Activated CD8-positive, alpha-beta memory T cell treated with anti-CD3 and anti-CD28 coated beads for 36 hours (primary cell): ENCODE data around the gene CDC42BPG. TPM values are rescaled to one million over a fixed set of nuclear protein-coding genes. Genes with fewer than 3 reads are reported as not detected.

ENCODE experiments used
- CTCF ChIA-PET: fragments of 350-600 bp; sonication (Branson Sonifier 250); formaldehyde crosslinking; loops from one replicate; lab custom pipeline; 2021; ENCODE audit warnings: antibody characterized with exemption; lab: Charles Lee
- POLR2A ChIA-PET: fragments of 350-600 bp; sonication (Branson Sonifier 250); formaldehyde crosslinking; loops from one replicate; lab custom pipeline; 2021; ENCODE audit warnings: antibody characterized with exemption; lab: Charles Lee
- total RNA-seq, 2 experiments: library from RNA; stranded (reverse); gene quantifications; one replicate each; pipeline ENCODE4 v1.2.3, GENCODE V29; 2021

CDC42BPG gene
- total RNA-seq, 2 experiments from 2014 or later = 0.11 to 0.50 TPM

DNA sequence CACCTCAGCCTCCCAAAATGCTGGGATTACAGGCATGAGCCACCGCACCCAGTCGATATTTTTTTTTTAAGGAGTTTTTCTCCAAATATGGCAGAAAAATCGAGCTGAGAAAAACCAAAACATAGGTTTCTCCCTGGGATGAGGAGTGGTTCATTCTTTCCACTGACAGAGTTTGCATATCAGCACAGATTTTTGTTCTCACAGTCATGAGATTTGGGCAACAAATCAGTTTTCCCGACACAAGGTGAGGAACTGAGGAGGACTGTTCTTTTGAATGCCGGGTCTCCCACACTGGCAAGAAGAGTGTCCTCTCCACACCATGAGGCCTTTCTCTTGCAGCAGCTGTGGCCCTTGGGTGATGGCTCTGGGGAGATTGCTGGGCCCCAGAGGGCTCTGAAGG lies 37.8 kb upstream of the CDC42BPG start:
- ChIA-PET CTCF (interaction anchor here (1.0 to 12.8 kb wide), 2 partner anchors 12 to 25 kb away, joined by 3 to 371 read pairs; partner anchors contain the start of gene CDC42BPG), POLR2A (no interaction called here)

DNA sequence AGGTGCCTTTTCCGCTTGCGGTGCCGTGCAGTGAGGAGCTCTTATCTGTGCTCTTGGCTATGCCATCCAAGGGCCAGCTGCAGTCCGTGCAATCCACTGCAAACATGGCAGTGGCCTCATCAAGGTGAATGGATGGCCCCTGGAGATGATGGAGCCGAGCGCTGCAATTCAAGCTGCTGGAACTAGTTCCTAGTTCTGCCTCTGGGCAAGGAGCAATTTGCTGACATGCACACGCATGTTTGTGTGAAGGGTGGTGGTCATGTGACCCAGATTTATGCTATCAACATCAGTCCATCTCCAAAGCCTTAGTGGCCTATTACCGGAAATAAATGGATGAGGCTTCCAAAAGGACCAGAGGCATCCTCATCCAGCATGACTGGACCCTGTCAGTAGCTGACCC lies 37.0 kb upstream of the CDC42BPG start:
- ChIA-PET CTCF (interaction anchor here (0.8 to 12.8 kb wide), 3 partner anchors 12 to 74 kb away, joined by 3 to 371 read pairs (median 5); partner anchors contain the start of gene CDC42BPG), POLR2A (interaction anchor here (0.5 to 1.1 kb wide), 2 partner anchors 8 to 12 kb away, joined by 3 to 4 read pairs; no protein-coding TSS in a partner anchor)

DNA sequence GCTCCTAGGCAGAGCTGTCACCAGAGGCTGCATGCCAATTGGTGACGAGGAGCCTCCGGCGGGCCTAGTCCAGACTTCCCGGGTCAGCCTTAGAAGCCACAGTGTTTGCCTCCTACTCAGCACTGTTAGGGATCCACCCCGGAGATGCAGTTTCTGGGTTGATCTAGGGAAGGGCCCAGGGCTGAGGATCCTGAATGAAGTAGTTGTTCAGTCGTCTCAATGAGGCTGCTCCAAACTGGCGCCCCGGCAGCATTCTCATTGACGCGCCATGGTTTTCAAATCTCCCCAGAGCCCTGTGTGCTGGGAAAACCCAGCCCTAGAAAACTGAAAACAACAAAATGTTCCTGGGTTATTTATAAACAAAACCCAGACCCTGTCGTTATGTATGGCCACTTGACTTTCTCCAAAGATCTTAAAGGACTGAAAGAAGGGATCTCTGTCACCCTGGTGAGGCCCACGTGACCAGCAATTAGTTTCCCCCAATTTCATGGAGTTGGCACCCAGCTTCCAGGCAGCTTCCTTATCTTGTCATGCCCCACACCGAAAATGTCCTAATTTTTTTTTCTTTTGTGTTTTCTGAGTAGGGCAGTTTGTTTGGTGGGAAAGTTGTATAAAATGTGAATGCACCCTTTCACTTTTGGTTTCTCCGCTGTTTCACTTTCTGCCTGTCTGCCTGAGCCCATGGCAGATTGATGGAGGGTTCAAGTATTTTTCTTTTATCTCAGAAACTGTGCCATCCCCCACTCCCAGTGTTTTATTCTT lies 36.0 kb upstream of the CDC42BPG start:
- CTCF ChIA-PET = interaction anchor here (0.8 to 12.8 kb wide), 3 partner anchors 13 to 73 kb away, joined by 3 to 371 read pairs (median 5); partner anchors contain the start of gene CDC42BPG
- POLR2A ChIA-PET = interaction anchor here (1.1 to 8.8 kb wide), 4 partner anchors 11 to 31 kb away, joined by 4 to 161 read pairs (median 20); no protein-coding TSS in a partner anchor

DNA sequence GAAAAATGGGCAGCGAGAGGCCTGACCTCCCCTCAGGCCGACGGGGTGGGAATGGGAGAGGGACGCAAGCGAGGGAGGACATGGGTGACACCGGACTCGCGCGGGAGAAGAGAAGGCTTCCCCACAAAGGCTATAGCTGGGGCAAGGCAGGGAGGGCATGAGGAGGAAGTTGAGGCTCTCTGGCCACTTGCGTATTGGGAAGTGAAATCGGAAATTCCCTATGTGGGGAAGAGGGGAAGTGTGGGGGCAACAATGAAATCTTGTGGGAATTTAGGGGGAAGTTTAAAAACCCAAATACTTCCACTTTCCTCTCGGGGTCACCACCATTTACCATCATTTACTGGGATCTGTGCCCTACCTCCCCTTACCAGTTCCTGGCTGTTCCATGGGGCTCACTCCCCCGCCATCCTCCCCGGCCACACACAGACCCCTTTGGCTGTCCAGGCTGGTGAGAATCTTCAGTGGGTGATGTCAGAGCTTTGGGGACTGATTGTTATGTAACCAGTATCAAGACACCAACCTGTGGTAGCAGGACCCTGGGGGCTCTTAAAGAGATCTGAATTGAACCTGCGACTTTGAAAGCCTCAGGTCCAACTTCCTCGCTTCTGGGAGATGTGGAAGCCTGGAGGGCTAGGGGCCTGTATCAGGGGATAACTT lies 34.9 kb upstream of the CDC42BPG start:
- POLR2A ChIA-PET = interaction anchor here (0.9 to 8.8 kb wide), 5 partner anchors 10 to 45 kb away, joined by 3 to 161 read pairs (median 20); partner anchors contain the start of gene PPP2R5B

DNA sequence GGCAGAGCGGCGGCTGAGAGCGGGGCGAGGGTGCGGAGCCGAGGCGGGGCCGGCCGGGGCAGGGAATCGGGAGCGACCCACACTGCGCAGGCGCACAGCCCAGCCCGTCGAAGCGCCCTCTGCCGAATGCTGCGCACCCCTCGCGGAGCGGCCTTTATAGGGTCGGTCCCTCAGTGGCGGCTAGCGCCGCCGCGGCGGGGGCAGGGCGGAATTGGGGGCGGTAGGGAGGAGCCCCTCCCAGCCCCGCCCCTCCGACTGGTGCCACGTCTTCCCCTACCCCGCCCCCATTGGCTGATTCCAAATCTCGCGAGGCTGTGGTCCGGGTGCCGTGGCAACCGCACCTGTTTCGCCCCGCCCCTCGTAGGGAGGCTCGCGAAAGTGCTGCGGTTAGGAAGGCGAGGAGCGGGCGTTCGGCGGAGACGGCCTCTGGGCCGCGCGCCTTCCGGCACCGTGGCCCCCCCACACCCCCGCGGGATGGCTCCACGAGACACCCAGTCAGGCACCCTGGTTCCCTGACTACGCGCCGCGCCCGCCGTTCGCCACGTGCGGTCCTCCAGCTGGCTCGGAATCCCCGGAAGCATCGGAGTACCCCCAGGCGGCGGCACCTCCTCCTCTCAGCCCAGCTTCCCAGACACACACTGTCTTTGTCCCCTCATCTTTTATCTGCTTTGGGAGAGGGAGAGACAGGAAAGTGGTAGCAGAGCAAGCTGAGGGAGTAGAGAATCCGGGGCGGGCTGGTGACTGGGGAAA lies 34.2 kb upstream of the CDC42BPG start, which contains the start of gene EHD1:
Gene EHD1 (minus strand): TSS at position 128 of the 750 bp plus-strand sequence. CDS start 157 bp downstream, outside the sequence.
- POLR2A ChIA-PET = interaction anchor here (0.7 to 8.8 kb wide), 9 partner anchors 9 to 120 kb away, joined by 3 to 161 read pairs (median 4); partner anchors contain the start of gene PPP2R5B
- CTCF ChIA-PET = interaction anchor here (0.9 to 12.8 kb wide), 6 partner anchors 9 to 38 kb away, joined by 3 to 371 read pairs (median 4); partner anchors contain the start of genes ATG2A and CDC42BPG

More for the DNA sequence above, 34.9 kb upstream of the CDC42BPG start:
- CTCF ChIA-PET = interaction anchor here (1.2 to 12.8 kb wide), 3 partner anchors 8 to 23 kb away, joined by 3 to 371 read pairs (median 49); partner anchors contain the start of gene CDC42BPG

DNA sequence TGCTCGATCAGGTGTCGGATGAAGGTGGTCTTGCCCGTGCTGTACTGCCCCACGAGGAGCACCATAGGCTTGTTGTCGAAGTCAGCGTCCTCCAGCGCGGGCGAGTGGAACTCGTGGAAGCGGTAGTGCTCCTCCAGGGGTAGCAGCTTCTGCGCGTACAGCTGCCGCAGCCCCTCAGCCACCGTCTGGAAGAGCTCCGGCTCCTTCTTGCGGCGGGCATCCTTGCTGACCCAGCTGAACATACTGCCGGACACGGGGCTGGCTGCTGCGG lies 33.7 kb upstream of the CDC42BPG start:
- POLR2A ChIA-PET = interaction anchor here (0.7 to 8.8 kb wide), 7 partner anchors 9 to 121 kb away, joined by 3 to 161 read pairs (median 7); no protein-coding TSS in a partner anchor
- CTCF ChIA-PET = interaction anchor here (0.9 to 12.8 kb wide), 5 partner anchors 9 to 38 kb away, joined by 3 to 371 read pairs (median 5); partner anchors contain the start of genes ATG2A and CDC42BPG

DNA sequence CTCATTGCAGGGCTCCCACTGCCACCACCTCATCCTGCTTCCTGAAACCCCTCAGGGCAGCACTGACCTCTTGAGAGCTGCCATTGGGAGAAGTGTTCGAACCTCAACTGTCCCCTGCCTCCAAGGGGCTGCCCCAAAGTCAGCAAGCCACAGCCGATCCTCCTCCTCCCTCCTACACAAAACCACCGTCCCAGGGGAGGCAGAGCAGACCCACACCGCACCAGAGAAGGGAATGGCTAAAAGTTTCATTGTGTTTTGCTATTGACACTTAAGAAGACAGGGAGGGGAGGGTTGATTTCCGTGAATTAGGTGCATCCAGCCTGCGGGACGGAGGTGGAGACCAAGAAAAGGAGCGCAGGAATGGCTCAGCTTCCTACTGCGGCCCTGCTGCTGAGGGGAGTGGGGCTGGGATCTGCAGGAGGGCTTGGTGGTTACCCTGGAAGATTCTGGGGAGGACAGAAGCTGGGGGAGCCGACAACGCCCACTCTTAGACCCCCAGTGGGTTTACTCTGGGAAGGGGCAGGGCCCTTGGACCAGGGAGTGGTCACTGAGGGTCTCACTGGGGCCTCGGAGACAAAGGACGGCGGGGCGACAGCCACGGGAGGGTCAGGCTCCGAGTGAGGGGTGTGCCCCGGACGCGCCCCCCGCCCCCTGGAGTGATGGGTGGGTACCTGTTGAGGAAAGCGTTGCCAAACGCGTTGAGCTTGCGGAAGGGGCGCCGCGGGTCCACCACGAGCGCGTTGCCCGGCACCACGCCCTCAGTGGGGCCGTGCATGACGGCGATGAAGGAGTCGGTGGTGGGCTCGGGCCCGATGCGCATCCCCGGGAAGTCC lies 33.2 kb upstream of the CDC42BPG start:
- CTCF ChIA-PET = interaction anchor here (0.9 to 12.8 kb wide), 7 partner anchors 7 to 39 kb away, joined by 3 to 371 read pairs (median 5); partner anchors contain the start of genes ATG2A and CDC42BPG
- POLR2A ChIA-PET = interaction anchor here (0.7 to 8.8 kb wide), 9 partner anchors 8 to 244 kb away, joined by 3 to 161 read pairs (median 4); partner anchors contain the start of genes FAU and MRPL49

DNA sequence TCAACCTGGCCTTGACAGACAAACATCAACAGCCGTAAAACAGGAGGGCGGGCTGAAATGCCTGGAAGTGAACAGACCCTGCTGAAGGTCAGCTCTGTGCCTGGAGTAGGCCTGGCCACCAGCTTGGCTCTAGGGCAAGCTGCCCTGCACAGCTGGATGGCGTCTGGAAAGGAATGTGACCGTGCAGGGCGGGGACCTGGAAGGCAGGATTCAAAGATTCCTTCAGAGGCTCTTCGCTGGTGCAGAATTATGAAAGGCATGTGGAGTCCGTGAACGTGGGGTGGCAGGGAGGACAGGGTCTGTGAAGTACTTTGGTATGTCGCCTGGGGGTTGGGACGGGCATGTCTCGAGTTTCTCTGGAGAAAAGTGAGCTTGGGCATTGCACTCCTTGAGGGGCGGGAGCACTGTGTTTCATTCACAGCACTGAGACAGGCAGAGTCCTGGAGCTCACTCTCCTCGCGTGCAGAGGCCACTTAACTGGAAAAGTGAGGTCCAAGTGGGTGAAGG lies 32.4 kb upstream of the CDC42BPG start:
- CTCF ChIA-PET = interaction anchor here (0.9 to 12.8 kb wide), 5 partner anchors 8 to 138 kb away, joined by 3 to 371 read pairs (median 5); partner anchors contain the start of genes ARL2 and CDC42BPG
- POLR2A ChIA-PET = interaction anchor here (0.9 to 8.8 kb wide), 4 partner anchors 9 to 245 kb away, joined by 3 to 161 read pairs (median 12); partner anchors contain the start of genes FAU and MRPL49

DNA sequence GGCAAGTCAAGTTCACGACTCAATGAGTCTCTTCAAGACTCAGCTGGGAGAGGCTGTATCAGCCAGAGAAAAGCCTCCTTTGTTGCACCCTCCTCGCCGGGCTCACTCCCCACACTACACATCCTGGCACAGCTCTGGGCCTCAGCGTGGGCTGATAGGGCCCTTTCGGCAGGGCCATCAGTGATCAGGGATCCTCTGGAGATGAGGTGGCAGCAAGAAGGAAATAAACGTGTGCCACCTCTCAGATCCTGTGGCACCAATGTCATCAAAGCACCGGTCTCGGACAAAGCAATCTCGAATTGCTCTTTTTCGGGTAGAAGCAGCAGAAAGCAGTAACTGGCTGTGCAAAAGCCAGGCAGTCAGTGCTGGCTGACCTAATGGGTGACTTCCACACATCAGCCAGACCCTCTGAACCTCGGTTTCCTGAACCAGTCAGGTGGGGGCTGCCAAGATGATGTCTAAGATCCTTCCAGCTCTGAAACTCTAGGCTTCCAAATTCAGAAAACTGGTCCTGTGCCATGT lies 31.8 kb upstream of the CDC42BPG start:
- ChIA-PET POLR2A (interaction anchor here (1.2 to 8.8 kb wide), 2 partner anchors 14 to 246 kb away, joined by 3 to 161 read pairs; partner anchors contain the start of genes FAU and MRPL49), CTCF (interaction anchor here (1.2 to 12.8 kb wide), 4 partner anchors 9 to 138 kb away, joined by 4 to 371 read pairs (median 27); partner anchors contain the start of genes ARL2 and CDC42BPG)

DNA sequence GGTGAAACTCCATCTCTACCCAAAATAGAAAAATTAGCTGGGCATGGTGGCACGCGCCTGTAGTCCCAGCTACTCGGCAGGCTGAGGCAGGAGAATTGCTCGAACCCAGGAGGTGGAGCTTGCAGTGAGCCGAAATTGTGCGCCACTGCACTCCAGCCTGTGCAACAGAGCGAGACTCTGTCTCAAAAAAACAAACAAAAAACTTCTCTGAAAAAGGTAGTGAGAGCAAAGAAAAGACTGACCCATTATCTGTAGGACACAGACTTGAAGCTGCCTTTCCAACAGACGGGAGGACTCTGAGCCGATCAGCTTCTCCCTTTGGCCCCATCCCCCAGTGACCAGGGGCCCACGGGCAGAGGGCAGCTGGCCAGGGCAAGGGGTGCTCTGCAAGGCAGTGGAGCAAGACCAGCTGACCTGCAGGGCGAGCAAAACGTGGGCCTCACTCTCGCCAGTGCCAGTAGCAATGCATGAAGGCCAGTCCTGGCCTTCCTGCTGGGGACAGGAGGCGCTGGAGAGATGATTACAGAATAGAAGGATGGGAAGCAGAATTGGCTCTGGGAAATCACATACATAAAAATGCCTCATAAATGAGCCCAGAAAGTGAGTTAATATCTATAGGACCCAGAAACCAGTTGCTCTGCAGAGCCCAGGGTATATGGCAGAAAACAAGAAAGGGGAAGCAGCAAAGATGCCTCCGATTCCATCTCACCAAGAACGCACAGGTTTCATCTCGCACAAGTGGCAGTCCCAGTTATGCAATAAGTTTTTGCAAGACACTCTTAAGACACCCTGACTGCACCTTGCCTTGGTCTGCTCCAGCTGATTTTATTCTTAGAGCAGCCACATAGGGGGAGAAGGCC lies 31.1 kb upstream of the CDC42BPG start:
- ChIA-PET CTCF (interaction anchor here (1.2 to 12.8 kb wide), 6 partner anchors 9 to 139 kb away, joined by 3 to 371 read pairs (median 8); partner anchors contain the start of genes ARL2 and CDC42BPG), POLR2A (interaction anchor here (0.6 to 8.8 kb wide), 3 partner anchors 13 to 97 kb away, joined by 3 to 161 read pairs (median 5); partner anchors contain the start of gene SF1)

DNA sequence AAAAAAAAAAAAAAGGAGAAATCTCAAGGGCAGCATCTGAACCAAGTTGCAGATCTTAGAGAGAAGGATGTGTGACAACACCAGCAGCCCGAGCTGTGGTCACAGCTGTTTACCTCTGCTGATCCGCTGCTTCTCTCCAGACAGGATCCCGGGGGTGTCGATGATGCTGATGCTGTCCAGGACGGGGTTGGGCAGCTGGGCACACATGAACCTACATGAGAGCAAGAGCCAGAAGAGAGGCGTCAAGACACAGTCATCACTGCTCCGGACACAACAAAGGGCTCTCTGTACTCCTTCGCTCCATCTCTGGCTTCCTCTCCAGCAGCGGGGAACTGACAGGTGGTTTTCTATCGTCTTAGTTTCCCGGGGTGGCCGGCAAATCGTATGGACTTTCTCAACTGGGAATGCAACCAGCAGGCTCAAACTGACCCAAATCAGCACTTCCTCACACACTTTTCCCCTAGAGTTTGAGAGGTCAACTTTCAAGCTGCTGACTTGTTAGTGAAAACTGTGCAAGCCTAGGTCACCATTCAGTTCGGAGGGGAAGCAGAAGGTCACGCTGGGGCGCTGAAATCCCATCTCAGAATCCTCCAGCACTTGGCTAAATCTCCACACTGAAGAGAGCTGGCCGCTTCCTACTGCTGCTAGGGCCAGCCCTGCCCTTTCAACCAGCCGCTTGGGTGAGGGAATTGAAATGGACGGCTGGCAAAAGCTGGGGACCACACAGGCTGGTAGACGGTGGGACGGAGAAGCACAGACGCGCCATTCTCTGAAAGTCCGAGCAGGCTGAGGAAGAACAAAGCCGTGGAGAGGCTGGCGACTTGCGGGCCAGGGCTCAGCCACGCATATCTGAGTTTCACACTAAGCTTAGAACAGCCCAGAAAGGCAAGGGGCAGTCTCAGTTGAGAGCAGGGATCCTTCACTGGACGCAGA lies 30.1 kb upstream of the CDC42BPG start:
- ChIA-PET CTCF (interaction anchor here (1.2 to 12.8 kb wide), 4 partner anchors 13 to 138 kb away, joined by 3 to 371 read pairs (median 30); partner anchors contain the start of gene CDC42BPG), POLR2A (interaction anchor here (1.3 to 8.8 kb wide), 3 partner anchors 12 to 27 kb away, joined by 3 to 161 read pairs (median 5); no protein-coding TSS in a partner anchor)

DNA sequence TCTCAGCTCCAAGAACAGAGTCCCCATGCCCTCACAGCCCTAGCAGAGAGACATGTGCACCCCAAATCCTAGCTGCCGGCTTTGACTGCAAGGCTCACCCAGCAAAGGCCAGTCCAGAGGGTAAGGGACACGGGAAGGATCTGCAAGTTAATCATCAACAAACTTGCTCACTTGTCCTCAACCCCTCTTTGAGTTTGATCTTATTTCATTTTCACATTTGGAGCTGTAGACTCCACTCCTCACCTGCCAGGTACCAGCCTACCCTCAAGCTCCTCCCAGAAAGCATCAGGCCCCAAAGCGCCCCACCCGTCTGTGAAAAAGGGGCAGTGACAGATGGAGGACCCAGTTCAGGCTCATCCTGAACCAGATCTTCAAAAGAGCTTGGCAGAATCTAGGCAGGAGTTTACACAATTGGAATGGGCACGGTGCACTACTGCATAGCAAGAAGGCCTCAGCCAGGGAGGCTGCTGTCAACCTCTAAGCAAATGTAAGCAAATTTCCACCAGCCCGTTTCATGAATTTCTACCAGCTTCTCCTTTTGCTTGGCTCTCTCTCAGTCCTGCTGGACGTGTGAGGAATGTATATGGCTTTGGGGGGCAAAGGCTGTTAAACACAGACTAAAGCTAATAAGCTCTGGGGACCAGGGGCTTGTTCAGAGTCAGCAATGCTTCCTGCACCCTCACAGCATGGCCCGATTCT lies 28.5 kb upstream of the CDC42BPG start:
- CTCF ChIA-PET = interaction anchor here (0.9 to 12.8 kb wide), 3 partner anchors 14 to 22 kb away, joined by 3 to 371 read pairs (median 49); partner anchors contain the start of gene CDC42BPG
- POLR2A ChIA-PET = interaction anchor here (0.6 to 8.8 kb wide), 4 partner anchors 10 to 22 kb away, joined by 3 to 161 read pairs (median 6); no protein-coding TSS in a partner anchor

DNA sequence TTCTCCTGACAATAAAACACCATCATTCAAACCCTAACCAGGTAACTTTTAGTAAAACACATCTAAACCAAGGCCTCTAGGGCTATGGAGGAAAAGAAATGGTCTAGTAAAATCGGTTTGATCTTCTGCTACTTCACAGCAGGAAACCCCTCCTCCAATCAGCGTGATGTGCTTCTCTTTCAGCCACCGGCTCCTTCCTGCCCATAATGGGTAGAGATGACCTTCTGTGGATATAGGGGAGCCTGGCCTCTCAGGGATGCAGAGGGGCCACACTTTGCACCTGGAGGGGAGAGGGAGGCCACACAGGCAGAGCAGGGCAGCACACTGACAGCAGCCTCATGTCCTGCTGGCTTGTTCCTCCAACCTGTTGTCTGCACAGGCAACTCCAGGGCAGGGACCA lies 27.0 kb upstream of the CDC42BPG start:
- POLR2A ChIA-PET = no interaction called here
- CTCF ChIA-PET = interaction anchor here (8.4 to 12.8 kb wide), 2 partner anchors 15 to 16 kb away, joined by 49 to 371 read pairs; partner anchors contain the start of gene CDC42BPG
